HG02571 (cell line): ENCODE results near the gene TMEM217.

Experiments used
- ATAC-seq: cut with Tn5 transposase; IDR thresholded peaks from one replicate; pipeline ENCODE4 v1.9.1; 2021; ENCODE audit warnings: mild to moderate bottlenecking, moderate library complexity; ENCODE audit not compliant: unreplicated experiment

Gene TMEM217

GRCh38 chr6:37244430-37245310, 13.3 kb downstream of the TMEM217 start:
- no peak for ATAC-seq

GRCh38 chr6:37243816-37244370, 14.1 kb downstream of the TMEM217 start:
- ATAC-seq: no peak

- ATAC-seq: no peak
Observed at GRCh38 chr6:37243131-37243815, 14.7 kb downstream of the TMEM217 start.

GRCh38 chr6:37242429-37243052, 15.4 kb downstream of the TMEM217 start:
- no peak for ATAC-seq

GRCh38 chr6:37241775-37242428, 16.0 kb downstream of the TMEM217 start:
- ATAC-seq: no peak

- ATAC-seq: no peak
Observed at GRCh38 chr6:37241131-37241530, 16.8 kb downstream of the TMEM217 start.

- ATAC-seq: no peak
Observed at GRCh38 chr6:37239950-37240713, 17.8 kb downstream of the TMEM217 start.

- no peak for ATAC-seq
Observed at GRCh38 chr6:37239526-37239925, 18.4 kb downstream of the TMEM217 start.

GRCh38 chr6:37238381-37238780, 19.6 kb downstream of the TMEM217 start:
- no peak for ATAC-seq

GRCh38 chr6:37237789-37238188, 20.2 kb downstream of the TMEM217 start:
- ATAC-seq: no peak

- no peak for ATAC-seq
Observed at GRCh38 chr6:37236921-37237320, 21.0 kb downstream of the TMEM217 start.

GRCh38 chr6:37233541-37233940, 24.4 kb downstream of the TMEM217 start:
- no peak for ATAC-seq

- ATAC-seq: no peak
Observed at GRCh38 chr6:37232430-37233017, 25.4 kb downstream of the TMEM217 start.

- ATAC-seq: no peak
Observed at GRCh38 chr6:37230104-37230503, 27.8 kb downstream of the TMEM217 start.

GRCh38 chr6:37225350-37226169, 32.4 kb downstream of the TMEM217 start:
- no peak for ATAC-seq

- ATAC-seq: no peak
Observed at GRCh38 chr6:37222992-37223391, 35.0 kb downstream of the TMEM217 start.

GRCh38 chr6:37222125-37222967, 35.6 kb downstream of the TMEM217 start:
- peak; percentile 86 for ATAC-seq

GRCh38 chr6:37221585-37222124, 36.3 kb downstream of the TMEM217 start:
- no peak for ATAC-seq
